ENCODE results near the gene ZNF598. TPM values are rescaled to one million over a fixed set of nuclear protein-coding genes. Genes with fewer than 3 reads are reported as not detected.

ZNF598 gene
- total RNA-seq (34.9 TPM), polyA plus RNA-seq (ENCODE audit: insufficient read depth, low read depth, low replicate concordance) (14.3 TPM)
- long read RNA-seq, donor 1, partial matches to known transcripts, result 26 of 28 reads
- long read RNA-seq, donor 1, other reads (novel, unspliced or antisense), result 0 of 28 reads
- long read RNA-seq, donor 2, partial matches to known transcripts, result 30 of 31 reads
- long read RNA-seq, donor 2, other reads (novel, unspliced or antisense), result 0 of 31 reads
- long read RNA-seq, donor 3, partial matches to known transcripts, result 62 of 155 reads
- long read RNA-seq, donor 3, other reads (novel, unspliced or antisense), result 90 of 155 reads
- long read RNA-seq, donor 4, partial matches to known transcripts, result 5 of 7 reads
- long read RNA-seq, donor 4, other reads (novel, unspliced or antisense), result 0 of 7 reads
- long read RNA-seq, donor 5, result 0 reads
- long read RNA-seq, donor 6, partial matches to known transcripts, result 187 of 197 reads
- long read RNA-seq, donor 6, other reads (novel, unspliced or antisense), result 10 of 197 reads
- long read RNA-seq, donor 7, transcript ZNF598-208 (3 exons, 815 nt), result major isoform, 5 of 29 reads
- long read RNA-seq, donor 7, partial matches to known transcripts, result 13 of 29 reads
- long read RNA-seq, donor 7, other reads (novel, unspliced or antisense), result 9 of 29 reads
- long read RNA-seq, donor 8, partial matches to known transcripts, result 0 of 2 reads
- long read RNA-seq, donor 8, other reads (novel, unspliced or antisense), result 0 of 2 reads
- long read RNA-seq, donor 9, partial matches to known transcripts, result 0 of 1 reads
- long read RNA-seq, donor 9, other reads (novel, unspliced or antisense), result 0 of 1 reads
- long read RNA-seq, donor 10, partial matches to known transcripts, result 0 of 1 reads
- long read RNA-seq, donor 10, other reads (novel, unspliced or antisense), result 0 of 1 reads

- TF ChIP-seq CTCF (IDR thresholded peaks at IDR 0.05; ENCODE audit: borderline replicate concordance, extremely low read depth, insufficient read depth), result no peak
- Histone ChIP-seq H3K27me3 (ENCODE audit: control insufficient read depth, insufficient read depth, low read length) (no peaks in the 10 kb centered on the region), H3K36me3 (ENCODE audit: control insufficient read depth in 2 of 3, insufficient read depth in 3 of 3, low read length in 3 of 3) (no peaks in the 10 kb centered on the region), H3K9me3 (ENCODE audit: control insufficient read depth in 2 of 3, insufficient read depth in 1 of 3, low read length in 3 of 3) (no peaks in the 10 kb centered on the region), H3K4me3 (ENCODE audit: low read length in 3 of 3) (peak within 1 kb of the TSS; percentile 77 to 97 (median 78)), H3K27ac (ENCODE audit: low read depth in 2 of 2, low read length in 2 of 2) (peak within 1 kb of the TSS; percentile 85 to 87), H3K4me1 (ENCODE audit: control insufficient read depth in 2 of 3, insufficient read depth in 2 of 3, low read depth in 1 of 3, low read length in 3 of 3) (peaks cover 3 to 29% (median 3%) of the 10 kb centered on the region in 3 donors), H3K9ac (ENCODE audit: low read length in 3 of 3) (peak within 1 kb of the TSS; percentile 64 to 88 (median 80))
- DNase-seq, result peak; percentile 78 to 95 (median 91)
- FAIRE-seq, result no peak
- intact Hi-C loops (cut with DNase I), result no loop called here
These were observed at the start of gene ZNF598 for GRCh38 chr16:2009791-2010510. Gene ZNF598 (minus strand): TSS chr16:2009821.

GRCh38 chr16:2058872-2059271 is 49.3 kb upstream of the ZNF598 start:
- Histone ChIP-seq H3K36me3 (ENCODE audit: control insufficient read depth in 2 of 3, insufficient read depth in 3 of 3, low read length in 3 of 3) (peaks cover 0 to 26% (median 21%) of the 10 kb centered on the region in 3 donors), H3K9me3 (ENCODE audit: control insufficient read depth in 2 of 3, insufficient read depth in 1 of 3, low read length in 3 of 3) (no peaks in the 10 kb centered on the region), H3K9ac (ENCODE audit: low read length in 3 of 3) (no peak overlapping the region), H3K4me3 (ENCODE audit: low read length in 3 of 3) (no peak overlapping the region), H3K4me1 (ENCODE audit: control insufficient read depth in 2 of 3, insufficient read depth in 2 of 3, low read depth in 1 of 3, low read length in 3 of 3) (no peaks in the 10 kb centered on the region), H3K27ac (ENCODE audit: low read depth in 2 of 2, low read length in 2 of 2) (no peak overlapping the region), H3K27me3 (ENCODE audit: control insufficient read depth, insufficient read depth, low read length) (no peaks in the 10 kb centered on the region)
- no peak for FAIRE-seq
- TF ChIP-seq CTCF (IDR thresholded peaks at IDR 0.05; ENCODE audit: borderline replicate concordance, extremely low read depth, insufficient read depth), result no peak
- intact Hi-C loops (cut with DNase I), result no loop called here
- DNase-seq, result peak in 4 of 5 donors; percentile 68 to 89 (median 83)

GRCh38 chr16:2058420-2058819 is 48.8 kb upstream of the ZNF598 start:
- no peak for TF ChIP-seq CTCF (IDR thresholded peaks at IDR 0.05; ENCODE audit: borderline replicate concordance, extremely low read depth, insufficient read depth)
- intact Hi-C loops (cut with DNase I), result no loop called here
- Histone ChIP-seq H3K4me3 (ENCODE audit: low read length in 3 of 3) (no peak overlapping the region), H3K27ac (ENCODE audit: low read depth in 2 of 2, low read length in 2 of 2) (no peak overlapping the region), H3K4me1 (ENCODE audit: control insufficient read depth in 2 of 3, insufficient read depth in 2 of 3, low read depth in 1 of 3, low read length in 3 of 3) (no peaks in the 10 kb centered on the region), H3K9me3 (ENCODE audit: control insufficient read depth in 2 of 3, insufficient read depth in 1 of 3, low read length in 3 of 3) (no peaks in the 10 kb centered on the region), H3K9ac (ENCODE audit: low read length in 3 of 3) (no peak overlapping the region), H3K27me3 (ENCODE audit: control insufficient read depth, insufficient read depth, low read length) (no peaks in the 10 kb centered on the region), H3K36me3 (ENCODE audit: control insufficient read depth in 2 of 3, insufficient read depth in 3 of 3, low read length in 3 of 3) (peaks cover 0 to 31% (median 21%) of the 10 kb centered on the region in 3 donors)
- DNase-seq (peak in 3 of 5 donors; percentile 53 to 65 (median 53)), FAIRE-seq (no peak)

Measured in kidney (tissue), 22 donors.